Lung (tissue), 12 donors: ENCODE results near the gene GOLGA1. TPM values are rescaled to one million over a fixed set of nuclear protein-coding genes. Genes with fewer than 3 reads are reported as not detected.
"Not testable (repeated sequence)": the region's sequence is repeated elsewhere in the genome, so short reads cannot be mapped to it uniquely, and the experiment has no call there.

Experiments
- ATAC-seq: fragments of 200-7000 bp; cut with Tn5 transposase; one replicate; pipeline ENCODE4 v1.9.1; 2020; ENCODE audit warnings: moderate number of reproducible peaks; ENCODE audit not compliant: insufficient read depth, low FRiP score
- DNase-seq, 3 donors: peaks; one replicate each; pipeline ENCODE4 v3.0.0-alpha.2; 2013 to 2017
- H3K27ac ChIP-seq, 2 donors: one replicate each; pipeline ENCODE4 v1.5.1; 2013; ENCODE audit warnings: mild to moderate bottlenecking in 2 of 2, moderate library complexity in 2 of 2, control low read depth in 1 of 2, inconsistent platforms in 1 of 2, low read depth in 1 of 2, low read length in 1 of 2
- H3K27me3 ChIP-seq, 3 donors: one replicate each; pipeline ENCODE4 v1.5.1; 2013; ENCODE audit warnings: low read length in 2 of 3; ENCODE audit not compliant: control insufficient read depth in 3 of 3, insufficient read depth in 3 of 3
- H3K36me3 ChIP-seq, 4 donors: one replicate each; pipeline ENCODE4 v1.5.1; 2013; ENCODE audit warnings: low read length in 4 of 4, mild to moderate bottlenecking in 1 of 4, moderate library complexity in 1 of 4; ENCODE audit not compliant: control insufficient read depth in 4 of 4, insufficient read depth in 4 of 4
- H3K4me1 ChIP-seq, 5 donors: one replicate each; pipeline ENCODE4 v1.5.1; 2013; ENCODE audit warnings: low read length in 5 of 5, mild to moderate bottlenecking in 2 of 5, moderate library complexity in 1 of 5; ENCODE audit not compliant: control insufficient read depth in 5 of 5, insufficient read depth in 5 of 5
- H3K4me3 ChIP-seq: one replicate; pipeline ENCODE4 v1.5.1; 2013; ENCODE audit warnings: mild to moderate bottlenecking, control low read depth, moderate library complexity
- H3K9ac ChIP-seq, 2 donors: one replicate each; pipeline ENCODE4 v1.5.1; 2013; ENCODE audit warnings: low read length in 2 of 2, control low read depth in 1 of 2; ENCODE audit not compliant: insufficient read depth in 1 of 2
- H3K9me3 ChIP-seq, 4 donors: one replicate each; pipeline ENCODE4 v1.5.1; 2013; ENCODE audit warnings: low read length in 3 of 4, mild to moderate bottlenecking in 1 of 4, moderate library complexity in 1 of 4; ENCODE audit not compliant: control insufficient read depth in 4 of 4, insufficient read depth in 3 of 4
- CTCF ChIP-seq: IDR thresholded peaks from 2 replicates; pipeline ENCODE4 v1.5.1; 2012; ENCODE audit warnings: mild to moderate bottlenecking; ENCODE audit errors: control extremely low read depth, extremely low read depth
- WGBS, 2 donors: extraction: QIAGEN DNeasy Blood & Tissue Kit; methylation state at CpG; one replicate each; pipeline ENCODE4 v1.1.7; 2013; 5-methylcytosine and 5-hydroxymethylcytosine counted together
- polyA plus RNA-seq, 2 donors: library from polyadenylated mRNA; stranded (reverse); fragments of 200-250 nt; gene quantifications; one replicate each; pipeline ENCODE4 v1.2.1, GENCODE V29; 2013
- total RNA-seq, 2 donors: library from RNA; depleted of rRNA in 1 of 2; stranded (reverse); fragments of >200 nt in 1 of 2; gene quantifications; one replicate each; pipeline ENCODE4 v1.2.1, GENCODE V29; 2014 to 2021
- donor health status: control.
- donor health status: control.
- donor health status: Bipolar disorder and iron deficiency.
- donor health status: healthy.
- donor health status: DM: yes; HTN: yes; CAD: no.

The GOLGA1 gene
- total and polyA plus RNA-seq, 4 donors, result 6.2 to 20.4 (median 12.3) TPM

- Histone ChIP-seq H3K27me3 (no peaks in the 10 kb centered on the region), H3K36me3 (no peaks in the 10 kb centered on the region), H3K27ac (no peak overlapping the region), H3K4me3 (no peak overlapping the region), H3K4me1 (no peaks in the 10 kb centered on the region), H3K9me3 (no peaks in the 10 kb centered on the region), H3K9ac (no peak overlapping the region)
- 80 to 82% methylated on average over 6 of the region's 6 CpGs for WGBS, 2 donors
- TF ChIP-seq CTCF, result no peak
- ATAC-seq (no peak), DNase-seq (no peak)
These were observed 93.9 kb downstream of the GOLGA1 start for GRCh38 chr9:124846969-124847368.

GRCh38 chr9:124846467-124846866, 94.4 kb downstream of the GOLGA1 start:
- not testable (repeated sequence) for H3K27ac ChIP-seq, H3K4me3 ChIP-seq, H3K27me3 ChIP-seq, DNase-seq, ATAC-seq, H3K9me3 ChIP-seq, H3K4me1 ChIP-seq, H3K36me3 ChIP-seq, H3K9ac ChIP-seq
- WGBS, 2 donors, result 94% methylated on average over 9 of the region's 9 CpGs

GRCh38 chr9:124844291-124844690, 96.6 kb downstream of the GOLGA1 start:
- Histone ChIP-seq H3K36me3 (no peaks in the 10 kb centered on the region), H3K27me3 (no peaks in the 10 kb centered on the region), H3K4me1 (peaks cover 0 to 4% (median 0%) of the 10 kb centered on the region in 5 donors), H3K4me3 (no peak overlapping the region), H3K9me3 (no peaks in the 10 kb centered on the region), H3K27ac (no peak overlapping the region), H3K9ac (no peak overlapping the region)
- 68 to 72% methylated on average over 4 of the region's 4 CpGs for WGBS, 2 donors
- ATAC-seq, result no peak
- no peak for TF ChIP-seq CTCF
- DNase-seq, result no peak

- H3K9ac ChIP-seq, result no peak overlapping the region
- no peaks in the 10 kb centered on the region for H3K36me3 ChIP-seq
- no peak for DNase-seq
- H3K27ac ChIP-seq, result no peak overlapping the region
- no peaks in the 10 kb centered on the region for H3K9me3 ChIP-seq
- TF ChIP-seq CTCF, result no peak
- 87 to 92% methylated on average over 11 of the region's 11 CpGs for WGBS, 2 donors
- peaks cover 0 to 4% (median 0%) of the 10 kb centered on the region in 5 donors for H3K4me1 ChIP-seq
- H3K4me3 ChIP-seq, result no peak overlapping the region
- no peak for ATAC-seq
- H3K27me3 ChIP-seq, result no peaks in the 10 kb centered on the region
These were observed 97.3 kb downstream of the GOLGA1 start for GRCh38 chr9:124843456-124844034.
